SK-N-SH (cell line): ENCODE results near the gene MAP3K7CL. TPM values are rescaled to one million over a fixed set of nuclear protein-coding genes. Genes with fewer than 3 reads are reported as not detected.

Source experiments
- CTCF ChIA-PET: fragments of 300-600, 350-600 bp; formaldehyde crosslinking; extraction: SDS; loops from one replicate; lab custom pipeline; 2021; lab: Yijun Ruan, JAX
- POLR2A ChIA-PET: fragments of 350-600 bp; sonication (Branson Sonifier 250); formaldehyde crosslinking; extraction: SDS; loops from one replicate; lab custom pipeline; 2020; ENCODE audit warnings: antibody characterized with exemption, inconsistent platforms; lab: Yijun Ruan, JAX
- DNase-seq: peaks from one replicate; pipeline ENCODE4 v3.0.0; 2012
- H2AFZ ChIP-seq: fragments of 200-600 bp; sonication (generic); 2 replicates; pipeline ENCODE4 v1.8.1; 2016; ENCODE audit warnings: antibody characterized with exemption, mild to moderate bottlenecking, low read depth
- H3F3A ChIP-seq: fragments of 200-600 bp; sonication (generic); replicated peaks from 2 replicates; pipeline ENCODE3; 2016; ENCODE audit warnings: antibody characterized with exemption, mild to moderate bottlenecking; ENCODE audit not compliant: insufficient read depth
- H3K27ac ChIP-seq, 2 experiments: fragments of 200-500 bp in 1 of 2; fragments of 200-600 bp in 1 of 2; sonication (Bioruptor generic) in 1 of 2; sonication (generic), shearing (Covaris generic) in 1 of 2; 2 replicates each; pipeline versions ENCODE4 v1.5.1 to v1.6.1; 2014 to 2016; ENCODE audit warnings: low read depth in 2 of 2, inconsistent platforms in 1 of 2, low read length in 1 of 2, mild to moderate bottlenecking in 1 of 2, mixed read lengths in 1 of 2
- H3K27me3 ChIP-seq: fragments of 200-600 bp; sonication (generic), shearing (Covaris generic); 2 replicates; pipeline ENCODE4 v1.6.1; 2016; ENCODE audit warnings: mixed run types; ENCODE audit not compliant: insufficient read depth
- H3K36me3 ChIP-seq, 2 experiments: fragments of 200-500 bp in 1 of 2; fragments of 200-600 bp in 1 of 2; sonication (Bioruptor generic) in 1 of 2; sonication (generic) in 1 of 2; replicated peaks in 1 of 2; 2 replicates each; pipeline versions ENCODE3 to v1.5.1; 2014 to 2016; ENCODE audit warnings: low read length in 1 of 2, mild to moderate bottlenecking in 1 of 2; ENCODE audit not compliant: insufficient read depth in 2 of 2, control insufficient read depth in 1 of 2
- H3K4me1 ChIP-seq, 2 experiments: fragments of 200-500 bp in 1 of 2; fragments of 200-600 bp in 1 of 2; sonication (Bioruptor generic) in 1 of 2; sonication (generic), shearing (Covaris generic) in 1 of 2; 2 replicates each; pipeline versions ENCODE4 v1.5.1 to v1.6.1; 2014 to 2016; ENCODE audit warnings: low read depth in 1 of 2, low read length in 1 of 2, mixed run types in 1 of 2; ENCODE audit not compliant: insufficient read depth in 2 of 2, control insufficient read depth in 1 of 2
- H3K4me2 ChIP-seq: fragments of 200-600 bp; sonication (generic), shearing (Covaris generic); 2 replicates; pipeline ENCODE4 v1.6.1; 2017; ENCODE audit warnings: mixed run types
- H3K4me3 ChIP-seq, 2 experiments: fragments of 200-500 bp in 1 of 2; fragments of 200-600 bp in 1 of 2; sonication (Bioruptor generic) in 1 of 2; sonication (generic), shearing (Covaris generic) in 1 of 2; 2 replicates each; pipeline versions ENCODE4 v1.5.1 to v1.8.1; 2014 to 2016; ENCODE audit warnings: low read depth in 2 of 2, inconsistent platforms in 1 of 2, low read length in 1 of 2, mild to moderate bottlenecking in 1 of 2, mixed read lengths in 1 of 2, moderate library complexity in 1 of 2
- H3K79me2 ChIP-seq: fragments of 200-600 bp; sonication (generic); 2 replicates; pipeline ENCODE4 v1.8.1; 2017; ENCODE audit warnings: mild to moderate bottlenecking; ENCODE audit not compliant: insufficient read depth
- H3K9ac ChIP-seq: fragments of 200-600 bp; sonication (generic); 2 replicates; pipeline ENCODE4 v1.6.1; 2017; ENCODE audit warnings: mixed run types
- H3K9me2 ChIP-seq: fragments of 200-600 bp; sonication (generic); 2 replicates; pipeline ENCODE4 v1.6.1; 2017; ENCODE audit warnings: mixed run types
- H3K9me3 ChIP-seq: fragments of 200-600 bp; sonication (generic); 2 replicates; pipeline ENCODE4 v1.6.1; 2017; ENCODE audit warnings: mixed run types, mild to moderate bottlenecking, moderate library complexity
- H4K20me1 ChIP-seq: fragments of 200-600 bp; sonication (generic); 2 replicates; pipeline ENCODE4 v1.6.1; 2017; ENCODE audit warnings: mild to moderate bottlenecking, mixed run types; ENCODE audit not compliant: insufficient read depth
- CHD2 ChIP-seq: fragments of 150-350 bp; IDR thresholded peaks from 2 replicates; pipeline ENCODE4 v1.6.1; 2018; ENCODE audit warnings: low read length; ENCODE audit not compliant: partially characterized antibody
- CTCF ChIP-seq: fragments of 200-600 bp; sonication (generic); IDR thresholded peaks from 2 replicates; pipeline ENCODE4 v1.6.1; 2017; ENCODE audit warnings: antibody characterized with exemption, mild to moderate bottlenecking, moderate library complexity
- EP300 ChIP-seq, 2 experiments: IDR thresholded peaks; 2 replicates each; pipeline versions ENCODE4 v1.4.0 to v1.6.1; 2012; ENCODE audit warnings: borderline replicate concordance in 1 of 2, low read depth in 1 of 2, low read length in 1 of 2
- FOXM1 ChIP-seq: IDR thresholded peaks from 2 replicates; pipeline ENCODE4 v1.4.0; 2012; ENCODE audit warnings: low read depth, mild to moderate bottlenecking
- GABPA ChIP-seq: IDR thresholded peaks from 2 replicates; pipeline ENCODE4 v1.4.0; 2012; ENCODE audit warnings: low read depth, mild to moderate bottlenecking
- GATA2 ChIP-seq: sonication (generic); formaldehyde crosslinking; IDR thresholded peaks from 2 replicates; pipeline ENCODE4 v1.5.0; 2020; ENCODE audit warnings: mild to moderate bottlenecking, missing genetic modification reagents
- JUND ChIP-seq: IDR thresholded peaks from 2 replicates; pipeline ENCODE4 v1.4.0; 2012
- MEF2A ChIP-seq: IDR thresholded peaks from 2 replicates; pipeline ENCODE4 v1.4.0; 2012; ENCODE audit warnings: low read depth, borderline replicate concordance
- MXI1 ChIP-seq: IDR thresholded peaks from 2 replicates; pipeline ENCODE4 v1.6.1; 2012; ENCODE audit warnings: mild to moderate bottlenecking, low read depth, low read length, improper control_type of control experiment
- NFIC ChIP-seq: IDR thresholded peaks from 2 replicates; pipeline ENCODE4 v1.4.0; 2012; ENCODE audit warnings: borderline replicate concordance
- POLR2AphosphoS5 ChIP-seq: IDR thresholded peaks from 2 replicates; pipeline ENCODE4 v1.6.1; 2012; ENCODE audit warnings: low read depth, low read length
- RCOR1 ChIP-seq: fragments of 150-350 bp; IDR thresholded peaks from 2 replicates; pipeline ENCODE4 v1.6.1; 2017; ENCODE audit warnings: antibody characterized with exemption, low read length
- RXRA ChIP-seq: IDR thresholded peaks from 2 replicates; pipeline ENCODE4 v1.4.0; 2012; ENCODE audit warnings: low read depth, mild to moderate bottlenecking, borderline replicate concordance
- SIN3A ChIP-seq: IDR thresholded peaks from 2 replicates; pipeline ENCODE4 v1.6.1; 2012; ENCODE audit warnings: low read depth, mild to moderate bottlenecking, low read length, moderate library complexity, borderline replicate concordance
- TAF1 ChIP-seq: IDR thresholded peaks from 2 replicates; pipeline ENCODE4 v1.6.1; 2012; ENCODE audit warnings: low read depth, mild to moderate bottlenecking, low read length, moderate library complexity, borderline replicate concordance
- TCF12 ChIP-seq: IDR thresholded peaks from 2 replicates; pipeline ENCODE4 v1.4.0; 2012
- TEAD4 ChIP-seq: IDR thresholded peaks from 2 replicates; pipeline ENCODE4 v1.4.0; 2012; ENCODE audit warnings: mild to moderate bottlenecking, borderline replicate concordance; ENCODE audit not compliant: insufficient read depth
- USF1 ChIP-seq: IDR thresholded peaks from 2 replicates; pipeline ENCODE4 v1.4.0; 2012; ENCODE audit warnings: low read depth, borderline replicate concordance
- ZBTB33 ChIP-seq: IDR thresholded peaks from 2 replicates; pipeline ENCODE4 v1.4.0; 2012; ENCODE audit warnings: low read depth, borderline replicate concordance
- WGBS: methylation state at CpG from one replicate; pipeline ENCODE4 v1.1.6; 2017; ENCODE audit warnings: low lambda C conversion rate; 5-methylcytosine and 5-hydroxymethylcytosine counted together
- polyA plus RNA-seq, 3 experiments: library from polyadenylated mRNA; depleted of rRNA; stranded (reverse); fragments of >200 nt; gene quantifications; 2 replicates each; pipeline ENCODE4 v1.2.3, GENCODE V29; 2012

The MAP3K7CL gene
- polyA plus RNA-seq, 1 of the 3 experiments (the other 2 are of a cell fraction): 2.3 TPM

- TF ChIP-seq USF1: no peak
- no peak for TF ChIP-seq TEAD4
These were observed 53.6 kb downstream of the MAP3K7CL start (continued) for GRCh38 chr21:29184037-29184436.

- 74% methylated on average over 1 of the region's 1 CpG for WGBS
- CTCF ChIA-PET: no interaction called here
These were observed 54.7 kb downstream of the MAP3K7CL start for GRCh38 chr21:29185172-29185571.

More at GRCh38 chr21:29185172-29185571, 54.7 kb downstream of the MAP3K7CL start:
- Histone ChIP-seq H3K36me3 (peaks cover 0 to 4% of the 10 kb centered on the region in 2 experiments), H4K20me1 (no peaks in the 10 kb centered on the region), H2AFZ (no peak overlapping the region), H3K27ac (no peak overlapping the region), H3K79me2 (peaks cover 7% of the 10 kb centered on the region; the same call in 1 of the 2 replicates), H3F3A (peaks cover 55% of the 10 kb centered on the region), H3K9ac (no peak overlapping the region; the same call in 1 of the 2 replicates), H3K27me3 (no peaks in the 10 kb centered on the region), H3K4me1 (peaks cover 0 to 31% of the 10 kb centered on the region in 2 experiments; a peak in 2 of 4 replicates), H3K4me3 (no peak overlapping the region), H3K9me2 (no peaks in the 10 kb centered on the region), H3K9me3 (no peaks in the 10 kb centered on the region), H3K4me2 (no peak overlapping the region)
- TF ChIP-seq RCOR1 (no peak), TEAD4 (no peak), POLR2AphosphoS5 (no peak), RXRA (no peak), EP300 (IDR thresholded peaks at IDR 0.05; ENCODE audit: borderline replicate concordance in 1 of 2, low read depth in 1 of 2, low read length in 1 of 2) (no peak), CHD2 (no peak), ZBTB33 (no peak), NFIC (no peak), GABPA (no peak), SIN3A (no peak), MXI1 (no peak), JUND (no peak), CTCF (no peak), FOXM1 (no peak), TCF12 (no peak), MEF2A (no peak), TAF1 (no peak), GATA2 (CRISPR knock-in tag) (no peak)
- DNase-seq: no peak
- POLR2A ChIA-PET: interaction anchor here (0.7 kb wide), 1 partner anchor 275 kb away, joined by 3 read pairs; no protein-coding TSS in a partner anchor
